DMS53 treated with DMSO at 0.1 percent for 48 hours (cell line): Measurements from ENCODE around the gene ANO1.
"Not testable (repeated sequence)": the region's sequence is repeated elsewhere in the genome, so short reads cannot be mapped to it uniquely, and the experiment has no call there.

Experiments used
- DNase-seq: peaks from one replicate; lab custom pipeline; 2025; ENCODE audit not compliant: unreplicated experiment; lab: John Stamatoyannopoulos, UW

ANO1 gene

DNA sequence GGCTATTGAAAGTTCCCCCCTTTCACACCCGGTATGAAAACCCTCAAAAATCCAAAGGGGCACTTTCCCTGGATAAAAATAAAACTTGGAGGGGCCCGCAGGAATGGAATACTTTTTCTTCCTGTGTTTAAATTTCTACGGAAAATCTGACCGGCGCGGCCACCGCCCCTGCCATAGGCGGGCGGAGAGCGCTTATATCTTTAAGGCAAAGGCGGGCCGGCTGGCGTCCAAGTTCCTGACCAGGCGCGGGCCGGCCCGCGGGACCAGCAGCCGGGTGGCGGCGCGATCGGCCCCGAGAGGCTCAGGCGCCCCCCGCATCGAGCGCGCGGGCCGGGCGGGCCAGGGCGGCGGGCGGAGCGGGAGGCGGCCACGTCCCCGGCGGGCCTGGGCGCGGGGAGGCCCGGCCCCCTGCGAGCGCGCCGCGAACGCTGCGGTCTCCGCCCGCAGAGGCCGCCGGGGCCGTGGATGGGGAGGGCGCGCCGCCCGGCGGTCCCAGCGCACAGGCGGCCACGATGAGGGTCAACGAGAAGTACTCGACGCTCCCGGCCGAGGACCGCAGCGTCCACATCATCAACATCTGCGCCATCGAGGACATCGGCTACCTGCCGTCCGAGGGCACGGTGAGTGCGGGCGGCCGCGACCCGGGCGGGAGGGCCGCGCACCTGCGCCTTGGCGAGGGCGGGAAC is at the start of gene ANO1:
ANO1 (plus strand) TSS at position 223 of the 686 bp plus-strand sequence; CDS start at position 513, 290 bp downstream.
- DNase-seq = no peak

- no peak for DNase-seq
Measured at GRCh38 chr11:70029115-70029860, 48.8 kb upstream of the ANO1 start.

DNA sequence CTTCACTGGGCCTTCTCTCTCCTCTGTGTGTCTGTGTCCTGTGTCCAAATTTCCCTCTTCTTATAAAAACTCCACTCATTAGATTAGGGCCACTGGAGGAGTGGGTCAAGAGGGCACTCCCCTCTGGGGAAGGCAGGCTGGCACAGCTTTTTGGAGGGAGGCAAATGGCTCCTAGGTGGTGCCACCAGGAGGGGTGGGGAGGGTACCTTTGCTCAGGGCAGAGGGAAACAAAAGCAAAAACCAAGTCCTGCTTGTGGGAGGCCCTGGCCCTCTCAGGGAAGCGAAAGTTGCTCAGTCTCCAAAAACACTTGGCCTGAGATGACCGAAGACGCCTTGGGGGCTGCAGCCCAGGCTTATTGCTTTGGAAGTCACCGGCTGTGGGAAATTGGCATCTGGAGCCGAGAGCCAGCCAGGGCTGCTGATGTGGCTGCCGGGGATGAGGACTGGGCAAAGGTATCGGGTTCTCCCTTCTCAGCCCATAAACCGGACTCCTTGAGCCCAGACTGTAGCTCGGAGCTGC is 48.2 kb upstream of the ANO1 start:
- DNase-seq = no peak

GRCh38 chr11:70030412-70030811 is 47.7 kb upstream of the ANO1 start:
- DNase-seq = no peak

- no peak for DNase-seq
Measured at GRCh38 chr11:70031631-70032469, 46.3 kb upstream of the ANO1 start.

DNA sequence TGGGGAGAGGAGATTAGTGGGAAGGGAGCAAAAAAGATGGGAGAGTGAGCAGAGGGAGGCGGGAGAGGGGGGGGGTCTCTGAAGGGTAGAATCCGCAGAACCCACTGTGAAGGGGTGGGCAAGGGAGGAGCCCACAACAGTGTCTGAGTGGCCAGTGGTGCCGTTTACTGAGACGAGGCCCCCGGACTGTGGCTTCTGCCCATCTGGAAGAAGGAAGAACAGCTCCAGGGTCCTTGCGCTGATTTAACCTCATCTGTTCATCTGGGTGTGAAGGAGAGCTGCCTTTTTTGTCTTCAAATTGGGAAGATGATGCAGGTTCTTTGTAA is 45.7 kb upstream of the ANO1 start:
- no peak for DNase-seq

GRCh38 chr11:70032943-70033710 is 45.0 kb upstream of the ANO1 start:
- no peak for DNase-seq

- no peak for DNase-seq
Measured at GRCh38 chr11:70033711-70034070, 44.4 kb upstream of the ANO1 start.

DNA sequence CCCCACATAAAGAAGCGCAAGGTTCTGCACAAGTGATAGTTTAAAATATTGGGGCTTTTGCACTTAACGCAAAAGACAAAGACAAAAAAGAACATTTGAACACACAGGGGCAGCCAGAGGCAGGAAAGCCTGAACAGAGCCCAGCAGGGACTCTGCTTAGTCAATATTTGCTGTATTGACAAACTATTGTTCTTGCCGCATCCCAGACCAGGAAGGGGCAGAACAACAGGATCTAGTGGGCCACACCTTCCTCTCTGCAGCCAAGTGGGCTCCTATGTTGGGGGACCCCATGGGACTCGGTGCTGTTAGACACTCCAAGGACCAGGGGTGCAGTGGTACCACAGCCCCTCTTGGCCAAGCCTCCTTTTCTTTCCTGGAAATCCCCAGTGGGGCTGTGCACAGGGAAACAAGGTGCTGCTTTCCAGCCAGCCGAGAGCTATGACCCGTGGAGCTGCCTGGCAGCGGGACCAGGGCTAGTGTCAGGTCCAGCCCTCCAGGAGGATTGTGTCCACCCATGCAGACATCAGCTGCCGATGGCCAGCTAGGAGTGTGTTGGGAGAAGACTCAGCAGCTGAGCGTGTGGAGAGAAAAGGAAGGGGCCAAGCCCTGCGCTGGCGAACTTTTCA is 43.3 kb upstream of the ANO1 start:
- no peak for DNase-seq

DNA sequence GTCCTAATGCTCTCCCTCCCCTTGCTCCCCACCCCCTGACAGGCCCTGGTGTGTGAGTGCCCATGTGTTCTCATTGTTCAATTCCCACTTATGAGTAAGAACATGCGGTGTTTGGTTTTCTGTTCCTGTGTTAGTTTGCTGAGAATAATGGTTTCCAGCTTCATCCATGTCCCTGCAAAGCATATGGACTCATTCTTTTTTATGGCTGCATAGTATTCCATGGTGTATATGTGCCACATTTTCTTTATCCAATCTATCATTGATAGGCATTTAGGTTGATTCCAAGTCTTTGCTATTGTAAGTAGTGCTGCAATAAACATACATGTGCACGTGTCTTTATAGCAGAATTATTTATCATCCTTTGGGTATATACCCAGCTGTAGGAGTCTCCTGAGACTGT is 42.5 kb upstream of the ANO1 start:
- not testable (repeated sequence) for DNase-seq

GRCh38 chr11:70036971-70037882 is 40.9 kb upstream of the ANO1 start:
- DNase-seq = no peak

DNA sequence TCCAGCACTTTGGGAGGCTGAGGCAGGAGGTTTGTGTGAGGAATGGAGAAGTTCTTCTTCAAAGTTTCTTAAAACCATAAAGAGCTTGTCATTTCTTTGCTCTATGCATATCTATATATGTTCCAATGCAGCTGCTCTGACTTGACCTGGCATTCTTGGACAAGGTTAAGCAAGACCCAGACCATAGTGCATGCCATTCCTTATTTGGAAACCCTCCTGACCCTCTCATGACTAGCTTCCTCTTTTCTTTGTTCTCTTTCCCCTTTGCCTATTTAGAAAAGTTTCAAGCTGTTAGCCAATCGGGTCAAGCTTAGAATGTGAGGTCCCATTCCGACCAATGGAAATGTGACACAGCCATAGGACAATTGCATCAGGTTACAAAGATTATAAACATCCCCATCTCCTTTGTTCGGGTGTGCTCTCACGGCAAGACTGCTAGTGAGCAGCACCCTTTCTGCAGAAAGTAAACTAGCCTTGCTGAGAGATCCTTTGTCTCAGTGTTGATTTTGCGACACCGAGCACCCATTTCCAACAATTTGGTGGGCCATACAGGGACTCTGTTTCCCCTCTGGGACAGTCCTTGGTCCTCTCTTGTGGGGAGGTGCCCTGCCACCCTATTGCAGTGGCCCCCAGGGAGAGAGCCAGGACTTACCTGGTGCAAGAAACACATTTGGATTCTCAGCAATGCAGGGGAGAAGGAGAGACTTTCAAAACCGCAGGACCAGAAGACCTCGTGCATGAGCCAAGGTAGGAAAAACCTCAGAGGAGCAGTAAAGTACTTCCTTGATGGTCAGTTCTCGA is 39.9 kb upstream of the ANO1 start:
- no peak for DNase-seq

GRCh38 chr11:70040452-70040851 is 37.7 kb upstream of the ANO1 start:
- no peak for DNase-seq

- no peak for DNase-seq
Measured at GRCh38 chr11:70040869-70041501, 37.1 kb upstream of the ANO1 start.

DNA sequence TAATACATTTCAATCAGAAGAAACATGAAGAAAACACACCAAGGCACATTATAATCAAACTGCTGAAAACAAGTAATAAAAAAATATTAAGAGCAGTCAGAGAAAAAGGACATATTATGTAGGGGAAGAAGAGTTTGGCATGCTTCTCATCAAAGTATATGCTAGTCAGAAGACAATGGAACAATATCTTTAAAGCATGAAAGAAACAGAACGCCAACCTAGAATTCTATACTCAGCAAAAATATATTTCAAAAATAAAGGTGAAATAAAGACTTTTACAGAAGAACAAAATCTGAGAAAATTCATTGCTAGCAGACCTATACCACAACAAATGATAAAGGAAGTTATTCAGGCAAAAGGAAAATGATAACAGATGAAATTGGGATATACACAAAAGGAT is 34.6 kb upstream of the ANO1 start:
- DNase-seq = no peak

DNA sequence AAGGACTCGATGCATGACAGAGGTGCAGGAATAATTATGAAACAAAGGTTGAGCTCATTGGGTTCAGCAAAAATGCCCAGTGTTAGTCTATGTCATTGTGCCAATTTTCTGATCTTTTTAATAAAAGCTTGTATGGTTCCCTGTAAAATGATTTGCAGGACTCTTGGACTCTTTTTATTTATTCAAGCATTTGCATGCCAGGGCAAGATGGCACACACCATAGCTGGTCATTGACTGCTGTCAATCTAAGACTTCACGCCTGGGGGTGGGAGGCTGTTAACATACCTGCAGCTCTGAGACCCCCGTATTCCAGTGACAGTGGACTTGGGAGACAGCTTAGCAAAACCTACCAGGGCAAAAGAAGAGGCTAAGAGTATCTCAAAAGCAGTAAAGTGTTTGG is 32.0 kb upstream of the ANO1 start:
- DNase-seq = no peak

- no peak for DNase-seq
Measured at GRCh38 chr11:70048279-70049024, 29.7 kb upstream of the ANO1 start.

- DNase-seq = no peak
Measured at GRCh38 chr11:70049045-70049444, 29.1 kb upstream of the ANO1 start.
